ENCODE measurements around the gene WDR54.

The WDR54 gene

GRCh38 chr2:74396149-74396548 is 25.4 kb upstream of the WDR54 start:
- in situ Hi-C loops (cut with MboI; ENCODE audit: low pct_unique_long_range_greater_than_20kb, low sequenced_read_pairs, unreplicated experiment) = no loop called here
- no peak for DNase-seq (ENCODE audit: low spot score)
- TF ChIP-seq CTCF (IDR thresholded peaks at IDR 0.05; ENCODE audit: extremely low read depth, insufficient read depth, missing control alignments) = no peak

- no peak for DNase-seq (ENCODE audit: low spot score)
- in situ Hi-C loops (cut with MboI; ENCODE audit: low pct_unique_long_range_greater_than_20kb, low sequenced_read_pairs, unreplicated experiment) = no loop called here
- TF ChIP-seq CTCF (IDR thresholded peaks at IDR 0.05; ENCODE audit: extremely low read depth, insufficient read depth, missing control alignments) = peak; percentile 58
Observed at GRCh38 chr2:74399785-74400184, 21.7 kb upstream of the WDR54 start.

GRCh38 chr2:74401891-74402290 is 19.6 kb upstream of the WDR54 start:
- no peak for TF ChIP-seq CTCF (IDR thresholded peaks at IDR 0.05; ENCODE audit: extremely low read depth, insufficient read depth, missing control alignments)
- in situ Hi-C loops (cut with MboI; ENCODE audit: low pct_unique_long_range_greater_than_20kb, low sequenced_read_pairs, unreplicated experiment) = no loop called here
- DNase-seq (ENCODE audit: low spot score) = no peak

- TF ChIP-seq CTCF (IDR thresholded peaks at IDR 0.05; ENCODE audit: extremely low read depth, insufficient read depth, missing control alignments) = no peak
- in situ Hi-C loops (cut with MboI; ENCODE audit: low pct_unique_long_range_greater_than_20kb, low sequenced_read_pairs, unreplicated experiment) = no loop called here
- DNase-seq (ENCODE audit: low spot score) = peak; percentile 71
Observed at GRCh38 chr2:74406035-74406434, 15.5 kb upstream of the WDR54 start.

- DNase-seq (ENCODE audit: low spot score) = no peak
- in situ Hi-C loops (cut with MboI; ENCODE audit: low pct_unique_long_range_greater_than_20kb, low sequenced_read_pairs, unreplicated experiment) = no loop called here
- TF ChIP-seq CTCF (IDR thresholded peaks at IDR 0.05; ENCODE audit: extremely low read depth, insufficient read depth, missing control alignments) = no peak
Observed at GRCh38 chr2:74407682-74408081, 13.8 kb upstream of the WDR54 start.

- in situ Hi-C loops (cut with MboI; ENCODE audit: low pct_unique_long_range_greater_than_20kb, low sequenced_read_pairs, unreplicated experiment) = no loop called here
- DNase-seq (ENCODE audit: low spot score) = no peak
- no peak for TF ChIP-seq CTCF (IDR thresholded peaks at IDR 0.05; ENCODE audit: extremely low read depth, insufficient read depth, missing control alignments)
Observed at GRCh38 chr2:74413001-74413698, 8.4 kb upstream of the WDR54 start.
